SK-N-SH treated with all-trans-retinoic acid at 6 μM for 48 hours (cell line): ENCODE data around the gene ZNF814.
"Not testable (repeated sequence)": the region's sequence is repeated elsewhere in the genome, so short reads cannot be mapped to it uniquely, and the experiment has no call there.

Source experiments
- ATAC-seq: fragments of 200-7000 bp; cut with Tn5 transposase; 3 replicates; pipeline ENCODE4 v1.9.1; 2020; ENCODE audit warnings: mild to moderate bottlenecking, moderate library complexity
- ARNTL ChIP-seq: fragments of 450-650 bp; formaldehyde crosslinking; IDR thresholded peaks from 2 replicates; pipeline ENCODE4 v1.5.0; 2020; ENCODE audit warnings: low read depth, mild to moderate bottlenecking, moderate library complexity, borderline replicate concordance
- BACH2 ChIP-seq: fragments of 250-450 bp; sonication (Bioruptor Pico); IDR thresholded peaks from 2 replicates; pipeline ENCODE4 v1.9.0; 2021; ENCODE audit warnings: mild to moderate bottlenecking, borderline replicate concordance
- CREB5 ChIP-seq: fragments of 250-450 bp; sonication (Bioruptor Pico); IDR thresholded peaks from 2 replicates; pipeline ENCODE4 v1.5.1; 2020; ENCODE audit warnings: low read depth, mild to moderate bottlenecking, moderate library complexity
- CSDC2 ChIP-seq: fragments of 250-450 bp; sonication (Bioruptor Pico); IDR thresholded peaks from 2 replicates; pipeline ENCODE4 v1.5.0; 2020; ENCODE audit warnings: mild to moderate bottlenecking, moderate library complexity
- CSRNP3 ChIP-seq: fragments of 250-450 bp; sonication (Bioruptor Pico); IDR thresholded peaks from 2 replicates; pipeline ENCODE4 v1.5.1; 2021; ENCODE audit warnings: mild to moderate bottlenecking, moderate library complexity
- ESRRG ChIP-seq: fragments of 250-450 bp; sonication (Bioruptor Pico); IDR thresholded peaks from 2 replicates; pipeline ENCODE4 v1.6.1; 2021; ENCODE audit warnings: mild to moderate bottlenecking
- GLIS3 ChIP-seq: fragments of 250-450 bp; sonication (Bioruptor Pico); IDR thresholded peaks from 2 replicates; pipeline ENCODE4 v1.5.0; 2020; ENCODE audit warnings: mild to moderate bottlenecking, moderate library complexity
- ISL1 ChIP-seq: fragments of 250-450 bp; sonication (Bioruptor Pico); IDR thresholded peaks from 2 replicates; pipeline ENCODE4 v2.1.2; 2022; ENCODE audit warnings: mild to moderate bottlenecking, moderate library complexity
- OSR1 ChIP-seq: fragments of 250-450 bp; sonication (Bioruptor Pico); IDR thresholded peaks from 2 replicates; pipeline ENCODE4 v1.8.0; 2022; ENCODE audit warnings: moderate library complexity, mild to moderate bottlenecking, inconsistent platforms
- PATZ1 ChIP-seq: fragments of 250-450 bp; sonication (Bioruptor Pico); IDR thresholded peaks from 2 replicates; pipeline ENCODE4 v1.8.0; 2020; ENCODE audit warnings: mild to moderate bottlenecking, moderate library complexity, borderline replicate concordance
- POU6F1 ChIP-seq: fragments of 250-450 bp; sonication (Bioruptor Pico); IDR thresholded peaks from 2 replicates; pipeline ENCODE4 v1.8.0; 2021; ENCODE audit warnings: low read depth, mild to moderate bottlenecking, moderate library complexity, borderline replicate concordance
- PPARA ChIP-seq: fragments of 250-450 bp; sonication (Bioruptor Pico); IDR thresholded peaks from 2 replicates; pipeline ENCODE4 v1.5.0; 2020; ENCODE audit warnings: mild to moderate bottlenecking, borderline replicate concordance
- RARB ChIP-seq: fragments of 250-450 bp; sonication (Bioruptor Pico); IDR thresholded peaks from 2 replicates; pipeline ENCODE4 v1.8.0; 2021; ENCODE audit warnings: mild to moderate bottlenecking, moderate library complexity
- SNAI2 ChIP-seq: fragments of 250-450 bp; sonication (Bioruptor Pico); IDR thresholded peaks from 2 replicates; pipeline ENCODE4 v1.5.0; 2020; ENCODE audit warnings: mild to moderate bottlenecking, moderate library complexity
- TCF4 ChIP-seq: fragments of 250-450 bp; sonication (Bioruptor Pico); IDR thresholded peaks from 2 replicates; pipeline ENCODE4 v1.8.0; 2021; ENCODE audit warnings: mild to moderate bottlenecking, moderate library complexity, borderline replicate concordance
- TOX ChIP-seq: fragments of 250-450 bp; sonication (Bioruptor Pico); IDR thresholded peaks from 2 replicates; pipeline ENCODE4 v1.8.0; 2021; ENCODE audit warnings: mild to moderate bottlenecking, moderate library complexity, borderline replicate concordance
- TSHZ2 ChIP-seq: fragments of 250-450 bp; sonication (Bioruptor Pico); IDR thresholded peaks from 2 replicates; pipeline ENCODE4 v1.5.0; 2020; ENCODE audit warnings: mild to moderate bottlenecking, moderate library complexity
- ZC3H10 ChIP-seq: fragments of 250-450 bp; sonication (Bioruptor Pico); IDR thresholded peaks from 2 replicates; pipeline ENCODE4 v1.5.1; 2021; ENCODE audit warnings: mild to moderate bottlenecking, moderate library complexity
- ZFP3 ChIP-seq: fragments of 250-450 bp; sonication (Bioruptor Pico); IDR thresholded peaks from 2 replicates; pipeline ENCODE4 v1.5.0; 2020; ENCODE audit warnings: mild to moderate bottlenecking, moderate library complexity
- ZNF565 ChIP-seq: fragments of 450-650 bp; formaldehyde crosslinking; conservative IDR thresholded peaks from 2 replicates; pipeline ENCODE4 v1.5.0; 2020; ENCODE audit warnings: low read depth, mild to moderate bottlenecking, moderate library complexity
- ZNF70 ChIP-seq: fragments of 450-650 bp; formaldehyde crosslinking; IDR thresholded peaks from 2 replicates; pipeline ENCODE4 v1.5.0; 2020; ENCODE audit warnings: mild to moderate bottlenecking, moderate library complexity
- ZNF8 ChIP-seq: fragments of 450-650 bp; formaldehyde crosslinking; IDR thresholded peaks from 2 replicates; pipeline ENCODE4 v1.5.0; 2020; ENCODE audit warnings: mild to moderate bottlenecking, moderate library complexity

The ZNF814 gene

GRCh38 chr19:57829316-57829715 lies 59.5 kb downstream of the ZNF814 start:
- TF ChIP-seq PATZ1 (CRISPR knock-in tag) (no peak), ESRRG (CRISPR knock-in tag) (no peak), CSDC2 (CRISPR knock-in tag) (no peak), ZNF565 (no peak), ZNF70 (CRISPR knock-in tag) (no peak), RARB (CRISPR knock-in tag) (no peak), ZNF8 (CRISPR knock-in tag) (no peak), POU6F1 (CRISPR knock-in tag) (no peak), GLIS3 (no peak), OSR1 (CRISPR knock-in tag) (no peak), BACH2 (CRISPR knock-in tag) (no peak), TCF4 (no peak), SNAI2 (CRISPR knock-in tag) (no peak)

GRCh38 chr19:57825511-57825910 lies 63.3 kb downstream of the ZNF814 start:
- no peak for TF ChIP-seq TOX (CRISPR knock-in tag)
- no peak for TF ChIP-seq CREB5 (CRISPR knock-in tag)
- TF ChIP-seq TCF4 = no peak
- no peak for TF ChIP-seq PPARA (CRISPR knock-in tag)
- no peak for TF ChIP-seq OSR1 (CRISPR knock-in tag)
- TF ChIP-seq SNAI2 (CRISPR knock-in tag) = no peak
- no peak for TF ChIP-seq ESRRG (CRISPR knock-in tag)
- no peak for TF ChIP-seq ZFP3 (CRISPR knock-in tag)
- TF ChIP-seq TSHZ2 (CRISPR knock-in tag) = no peak
- no peak for TF ChIP-seq ARNTL (CRISPR knock-in tag)
- no peak for TF ChIP-seq ZNF565
- no peak for TF ChIP-seq ZNF70 (CRISPR knock-in tag)
- no peak for TF ChIP-seq BACH2 (CRISPR knock-in tag)
- no peak for TF ChIP-seq ISL1 (CRISPR knock-in tag)
- TF ChIP-seq POU6F1 (CRISPR knock-in tag) = no peak
- no peak for TF ChIP-seq GLIS3
- no peak for TF ChIP-seq CSDC2 (CRISPR knock-in tag)
- no peak for TF ChIP-seq CSRNP3 (CRISPR knock-in tag)
- TF ChIP-seq RARB (CRISPR knock-in tag) = no peak
- TF ChIP-seq ZC3H10 (CRISPR knock-in tag) = no peak
- no peak for ATAC-seq

More at GRCh38 chr19:57829316-57829715, 59.5 kb downstream of the ZNF814 start:
- ATAC-seq = no peak

GRCh38 chr19:57823608-57824007 lies 65.2 kb downstream of the ZNF814 start:
- not testable (repeated sequence) for ATAC-seq

GRCh38 chr19:57823155-57823554 lies 65.7 kb downstream of the ZNF814 start:
- not testable (repeated sequence) for ATAC-seq

- not testable (repeated sequence) for ATAC-seq
These were observed 67.3 kb downstream of the ZNF814 start for GRCh38 chr19:57821501-57821900.

- not testable (repeated sequence) for ATAC-seq
These were observed 67.7 kb downstream of the ZNF814 start for GRCh38 chr19:57821095-57821494.
